Measurements from ENCODE around the gene PIGN. TPM values are rescaled to one million over a fixed set of nuclear protein-coding genes. Genes with fewer than 3 reads are reported as not detected.

The PIGN gene
- 6.4 TPM for polyA plus RNA-seq (2012; ENCODE audit: low read depth, missing spikeins)

DNA sequence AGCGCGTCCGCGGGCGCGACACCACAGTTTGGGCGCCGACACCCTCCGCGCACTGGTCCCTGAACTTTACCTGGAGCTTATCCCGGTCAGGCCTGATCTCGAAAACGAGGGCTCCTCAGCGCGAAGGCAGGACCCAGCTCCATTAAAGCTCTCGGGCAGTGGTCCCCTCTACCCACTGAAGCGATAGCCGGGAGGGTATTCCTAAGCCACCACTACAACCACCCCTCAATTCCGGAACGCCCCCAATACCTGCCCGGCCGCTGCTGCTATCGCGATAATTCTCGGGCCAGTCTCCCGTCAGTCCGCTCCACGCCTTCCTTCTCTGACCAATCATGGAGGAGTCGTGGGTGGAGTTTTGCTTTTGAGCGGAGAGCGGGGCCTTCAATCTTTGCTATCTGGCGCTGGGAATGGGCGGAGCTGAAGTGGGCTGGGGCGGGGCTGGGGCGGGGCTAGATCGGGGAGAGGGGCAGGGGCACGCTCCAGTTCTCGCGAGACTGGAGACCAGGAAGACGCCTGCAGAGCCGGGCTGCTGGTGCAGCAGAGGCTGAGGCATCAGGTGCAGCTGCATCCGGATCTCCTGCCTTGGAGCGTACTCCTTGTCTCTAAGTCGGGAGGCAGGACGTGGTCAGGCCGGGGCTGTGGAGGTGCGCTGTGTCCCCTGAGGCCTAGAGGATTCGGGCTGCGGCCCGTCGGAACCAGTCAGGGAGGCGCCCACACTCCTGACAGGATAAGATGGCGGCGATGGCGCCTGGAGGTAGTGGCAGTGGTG lies at the start of gene PIGN, which contains the start of gene RELCH:
TSS of gene PIGN (minus strand) at position 283 of the 769 bp plus-strand sequence. CDS start 25,703 bp downstream, outside the sequence.
TSS of gene RELCH (plus strand) at position 482 of the 769 bp plus-strand sequence. CDS start at position 733, 251 bp downstream.
- peak; percentile 97 for FAIRE-seq
- peak; percentile 79 for DNase-seq (ENCODE audit: insufficient read length, low spot score)
- TF ChIP-seq SPI1 (IDR thresholded peaks at IDR 0.05; ENCODE audit: low read depth, low read length), result no peak
- no peak for TF ChIP-seq PAX5 (IDR thresholded peaks at IDR 0.05; ENCODE audit: insufficient read depth, low read length, severe bottlenecking)
- peak; percentile 97 for TF ChIP-seq POLR2A (IDR thresholded peaks at IDR 0.05; ENCODE audit: low read depth, low read length)
- TF ChIP-seq POLR2AphosphoS5 (IDR thresholded peaks at IDR 0.05; ENCODE audit: low read depth, low read length), result peak; percentile 97
- TF ChIP-seq POU2F2 (IDR thresholded peaks at IDR 0.05; ENCODE audit: low read depth, low read length), result 0 out of 2 replicates have a peak, but pooled peaks have one; percentile 32
- TF ChIP-seq TAF1 (IDR thresholded peaks at IDR 0.05; ENCODE audit: low read depth, low read length), result peak; percentile 82

GRCh38 chr18:62236252-62236651 lies 49.4 kb upstream of the PIGN start:
- TF ChIP-seq TAF1 (IDR thresholded peaks at IDR 0.05; ENCODE audit: low read depth, low read length) (no peak), POLR2A (IDR thresholded peaks at IDR 0.05; ENCODE audit: low read depth, low read length) (no peak), POU2F2 (IDR thresholded peaks at IDR 0.05; ENCODE audit: low read depth, low read length) (no peak), PAX5 (IDR thresholded peaks at IDR 0.05; ENCODE audit: insufficient read depth, low read length, severe bottlenecking) (no peak), POLR2AphosphoS5 (IDR thresholded peaks at IDR 0.05; ENCODE audit: low read depth, low read length) (no peak), SPI1 (IDR thresholded peaks at IDR 0.05; ENCODE audit: low read depth, low read length) (no peak)
- FAIRE-seq, result no peak
- DNase-seq (ENCODE audit: insufficient read length, low spot score), result no peak

DNA sequence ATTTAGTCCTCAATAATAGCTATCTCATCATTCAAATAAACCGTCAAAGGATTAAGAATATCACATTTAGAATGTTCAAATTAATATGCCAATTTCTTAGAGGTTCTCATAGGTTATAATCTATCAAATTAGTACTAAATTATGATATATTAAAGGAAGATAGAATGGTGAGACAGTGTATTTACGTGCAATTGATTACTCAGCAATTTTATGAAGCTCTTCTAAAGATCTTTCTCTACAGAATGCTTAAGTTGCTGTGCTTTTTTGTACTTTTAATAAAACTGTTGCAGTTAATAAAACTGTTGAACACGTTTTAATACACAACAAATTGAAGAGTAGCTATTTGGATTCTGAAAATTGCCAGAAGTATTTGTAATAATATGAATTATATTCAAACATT lies 39.2 kb upstream of the PIGN start:
- no peak for TF ChIP-seq POLR2A (IDR thresholded peaks at IDR 0.05; ENCODE audit: low read depth, low read length)
- no peak for TF ChIP-seq PAX5 (IDR thresholded peaks at IDR 0.05; ENCODE audit: insufficient read depth, low read length, severe bottlenecking)
- TF ChIP-seq POU2F2 (IDR thresholded peaks at IDR 0.05; ENCODE audit: low read depth, low read length), result no peak
- no peak for TF ChIP-seq POLR2AphosphoS5 (IDR thresholded peaks at IDR 0.05; ENCODE audit: low read depth, low read length)
- TF ChIP-seq TAF1 (IDR thresholded peaks at IDR 0.05; ENCODE audit: low read depth, low read length), result no peak
- TF ChIP-seq SPI1 (IDR thresholded peaks at IDR 0.05; ENCODE audit: low read depth, low read length), result no peak
- DNase-seq (ENCODE audit: insufficient read length, low spot score), result no peak

GRCh38 chr18:62224229-62224628 lies 37.4 kb upstream of the PIGN start:
- no peak for TF ChIP-seq TAF1 (IDR thresholded peaks at IDR 0.05; ENCODE audit: low read depth, low read length)
- no peak for TF ChIP-seq POLR2A (IDR thresholded peaks at IDR 0.05; ENCODE audit: low read depth, low read length)
- TF ChIP-seq SPI1 (IDR thresholded peaks at IDR 0.05; ENCODE audit: low read depth, low read length), result no peak
- FAIRE-seq (no peak), DNase-seq (ENCODE audit: insufficient read length, low spot score) (no peak)

More for the DNA sequence above, 39.2 kb upstream of the PIGN start:
- no peak for FAIRE-seq

GRCh38 chr18:62214790-62215189 lies 27.9 kb upstream of the PIGN start:
- no peak for TF ChIP-seq TAF1 (IDR thresholded peaks at IDR 0.05; ENCODE audit: low read depth, low read length)
- no peak for TF ChIP-seq POU2F2 (IDR thresholded peaks at IDR 0.05; ENCODE audit: low read depth, low read length)
- TF ChIP-seq POLR2A (IDR thresholded peaks at IDR 0.05; ENCODE audit: low read depth, low read length), result no peak
- TF ChIP-seq SPI1 (IDR thresholded peaks at IDR 0.05; ENCODE audit: low read depth, low read length), result no peak
- no peak for TF ChIP-seq PAX5 (IDR thresholded peaks at IDR 0.05; ENCODE audit: insufficient read depth, low read length, severe bottlenecking)
- TF ChIP-seq POLR2AphosphoS5 (IDR thresholded peaks at IDR 0.05; ENCODE audit: low read depth, low read length), result no peak
- DNase-seq (ENCODE audit: insufficient read length, low spot score) (no peak), FAIRE-seq (no peak)

- FAIRE-seq, result peak; percentile 38
- no peak for DNase-seq (ENCODE audit: insufficient read length, low spot score)
- TF ChIP-seq SPI1 (IDR thresholded peaks at IDR 0.05; ENCODE audit: low read depth, low read length) (no peak), POU2F2 (IDR thresholded peaks at IDR 0.05; ENCODE audit: low read depth, low read length) (no peak), PAX5 (IDR thresholded peaks at IDR 0.05; ENCODE audit: insufficient read depth, low read length, severe bottlenecking) (no peak), POLR2AphosphoS5 (IDR thresholded peaks at IDR 0.05; ENCODE audit: low read depth, low read length) (no peak), POLR2A (IDR thresholded peaks at IDR 0.05; ENCODE audit: low read depth, low read length) (no peak), TAF1 (IDR thresholded peaks at IDR 0.05; ENCODE audit: low read depth, low read length) (no peak)
These were observed 24.5 kb upstream of the PIGN start for GRCh38 chr18:62211325-62211828.

- DNase-seq (ENCODE audit: insufficient read length, low spot score) (no peak), FAIRE-seq (no peak)
- no peak for TF ChIP-seq POU2F2 (IDR thresholded peaks at IDR 0.05; ENCODE audit: low read depth, low read length)
- TF ChIP-seq POLR2AphosphoS5 (IDR thresholded peaks at IDR 0.05; ENCODE audit: low read depth, low read length), result no peak
- TF ChIP-seq PAX5 (IDR thresholded peaks at IDR 0.05; ENCODE audit: insufficient read depth, low read length, severe bottlenecking), result no peak
- no peak for TF ChIP-seq POLR2A (IDR thresholded peaks at IDR 0.05; ENCODE audit: low read depth, low read length)
- no peak for TF ChIP-seq TAF1 (IDR thresholded peaks at IDR 0.05; ENCODE audit: low read depth, low read length)
- no peak for TF ChIP-seq SPI1 (IDR thresholded peaks at IDR 0.05; ENCODE audit: low read depth, low read length)
These were observed 23.3 kb upstream of the PIGN start for GRCh38 chr18:62210138-62210537.

- no peak for TF ChIP-seq POLR2AphosphoS5 (IDR thresholded peaks at IDR 0.05; ENCODE audit: low read depth, low read length)
- TF ChIP-seq POU2F2 (IDR thresholded peaks at IDR 0.05; ENCODE audit: low read depth, low read length), result no peak
- no peak for TF ChIP-seq POLR2A (IDR thresholded peaks at IDR 0.05; ENCODE audit: low read depth, low read length)
- no peak for FAIRE-seq
- DNase-seq (ENCODE audit: insufficient read length, low spot score), result no peak
These were observed 22.2 kb upstream of the PIGN start for GRCh38 chr18:62209046-62209445.

- TF ChIP-seq SPI1 (IDR thresholded peaks at IDR 0.05; ENCODE audit: low read depth, low read length) (no peak), TAF1 (IDR thresholded peaks at IDR 0.05; ENCODE audit: low read depth, low read length) (no peak), POLR2AphosphoS5 (IDR thresholded peaks at IDR 0.05; ENCODE audit: low read depth, low read length) (no peak), POLR2A (IDR thresholded peaks at IDR 0.05; ENCODE audit: low read depth, low read length) (no peak), PAX5 (IDR thresholded peaks at IDR 0.05; ENCODE audit: insufficient read depth, low read length, severe bottlenecking) (no peak), POU2F2 (IDR thresholded peaks at IDR 0.05; ENCODE audit: low read depth, low read length) (no peak)
- FAIRE-seq (no peak), DNase-seq (ENCODE audit: insufficient read length, low spot score) (no peak)
These were observed 19.7 kb upstream of the PIGN start for GRCh38 chr18:62206593-62206992.
